ENCODE measurements around the gene RANBP3. TPM values are rescaled to one million over a fixed set of nuclear protein-coding genes. Genes with fewer than 3 reads are reported as not detected.

RANBP3 gene
- total RNA-seq, 5 donors from 2014 or later (not counting 1 experiment from before 2014, with no cell fraction given): 90.2 to 101 (median 98.3) TPM

Other genes starting within 250 kb of the RANBP3 start
- 1 to 10 TPM; 4.7 to 6.0 (median 5.5) TPM for gene PRR22, start 193.4 kb downstream of the RANBP3 start, total RNA-seq
- 100 to 1,000 TPM in 2 of 5 donors, 10 to 100 TPM in 3; 69.9 to 153 (median 98.3) TPM for gene DUS3L, start 187.0 kb downstream of the RANBP3 start, total RNA-seq
- 1 to 10 TPM in 2 of 5 donors, under 1 TPM in 1, not detected in 2; 0.59 to 2.0 (median 1.6) TPM for gene NRTN, start 173.1 kb downstream of the RANBP3 start, total RNA-seq
- gene FUT6, start 138.4 kb downstream of the RANBP3 start, total RNA-seq: under 1 TPM in 3 of 5 donors, not detected in 2; 0.15 to 0.79 (median 0.35) TPM
- under 1 TPM in 4 of 5 donors, not detected in 1; 0.13 to 0.50 (median 0.18) TPM for gene FUT3, start 126.7 kb downstream of the RANBP3 start, total RNA-seq
- 1 to 10 TPM in 2 of 5 donors, under 1 TPM in 3; 0.23 to 2.5 (median 0.67) TPM for gene FUT5, start 107.6 kb downstream of the RANBP3 start, total RNA-seq
- 100 to 1,000 TPM; 106 to 198 (median 185) TPM for gene NDUFA11, start 74.3 kb downstream of the RANBP3 start, total RNA-seq
- 10 to 100 TPM; 23.8 to 35.9 (median 30.9) TPM for gene VMAC, start 73.3 kb downstream of the RANBP3 start, total RNA-seq
- gene CAPS, start 63.9 kb downstream of the RANBP3 start, total RNA-seq: 10 to 100 TPM; 43.3 to 74.8 (median 69.8) TPM
- gene RFX2, start 132.4 kb upstream of the RANBP3 start, total RNA-seq: 10 to 100 TPM in 1 of 5 donors, 1 to 10 TPM in 4; 4.7 to 11.6 (median 7.8) TPM
- gene ACSBG2, start 157.5 kb upstream of the RANBP3 start, total RNA-seq: not detected

Data from T-cell (primary cell).